Astrocyte of the spinal cord (primary cell): ENCODE measurements around the gene ATP2B2.

Experiments used
- DNase-seq: peaks from one replicate; pipeline ENCODE4 v3.0.0; 2011; ENCODE audit warnings: low read depth, low spot score
- H3K4me3 ChIP-seq: 2 replicates; pipeline ENCODE4 v1.5.1; 2011; ENCODE audit warnings: low read depth, mild to moderate bottlenecking, low read length, moderate library complexity
- CTCF ChIP-seq: IDR thresholded peaks from 2 replicates; pipeline ENCODE4 v1.5.1; 2012; ENCODE audit warnings: low read depth, mild to moderate bottlenecking, low read length, inconsistent platforms
- in situ Hi-C: cut with HindIII; loops from 2 replicates; pipeline ENCODE4 v1.10.0; 2017; ENCODE audit warnings: low sequenced_read_pairs

The ATP2B2 gene

DNA sequence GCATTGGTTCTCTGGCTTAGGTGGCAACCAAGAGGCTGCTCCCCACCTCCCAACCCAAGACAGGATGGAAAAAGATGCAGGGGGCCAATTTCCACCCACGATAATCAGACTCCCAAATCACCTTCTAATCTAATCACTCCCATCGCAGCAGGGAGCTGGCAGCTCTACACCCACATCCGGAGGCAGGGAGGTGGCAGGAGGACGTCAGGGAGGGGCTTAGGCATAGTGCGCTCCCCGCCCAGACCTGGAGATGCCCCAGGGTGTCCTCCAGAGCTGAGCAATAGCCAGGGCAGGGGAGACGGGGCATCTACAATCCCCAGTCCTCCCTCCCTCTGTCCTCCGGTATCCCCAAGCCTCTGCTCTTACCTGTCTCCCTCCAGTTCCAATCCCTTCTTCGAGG lies 114.0 kb downstream of the ATP2B2 start:
- no peak for TF ChIP-seq CTCF
- no peak overlapping the region for H3K4me3 ChIP-seq
- DNase-seq = no peak
- in situ Hi-C loops = no loop called here

GRCh38 chr3:10390641-10391373 lies 114.6 kb downstream of the ATP2B2 start:
- no peak for DNase-seq
- in situ Hi-C loops = no loop called here
- no peak overlapping the region for H3K4me3 ChIP-seq
- no peak for TF ChIP-seq CTCF

DNA sequence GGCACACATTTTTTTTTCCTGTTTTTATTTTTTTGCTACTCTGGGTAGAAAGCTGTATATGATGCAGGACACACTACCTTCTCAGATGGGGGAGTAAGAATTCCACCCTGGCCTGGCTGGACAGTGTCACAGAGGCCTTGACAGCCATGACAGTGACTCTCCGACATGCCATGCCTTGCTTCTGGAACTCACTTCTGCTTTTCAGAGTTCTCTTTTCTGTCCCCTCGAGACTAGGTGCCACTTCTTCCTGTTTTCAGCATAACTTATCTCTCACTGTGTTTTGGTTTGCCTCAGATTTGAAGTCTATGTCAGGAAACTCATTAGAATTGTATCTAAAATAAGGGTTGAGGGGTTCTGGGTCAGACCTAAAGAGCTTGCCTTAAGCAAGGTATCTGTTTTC lies 115.4 kb downstream of the ATP2B2 start:
- no peak for DNase-seq
- no peak for TF ChIP-seq CTCF
- no peak overlapping the region for H3K4me3 ChIP-seq
- in situ Hi-C loops = no loop called here

GRCh38 chr3:10389339-10389738 lies 116.0 kb downstream of the ATP2B2 start:
- in situ Hi-C loops = no loop called here
- no peak for TF ChIP-seq CTCF
- no peak overlapping the region for H3K4me3 ChIP-seq
- DNase-seq = no peak

- TF ChIP-seq CTCF = no peak
- no peak overlapping the region for H3K4me3 ChIP-seq
- DNase-seq = peak; percentile 61
- in situ Hi-C loops = no loop called here
Measured at GRCh38 chr3:10387881-10388609, 117.3 kb downstream of the ATP2B2 start.

DNA sequence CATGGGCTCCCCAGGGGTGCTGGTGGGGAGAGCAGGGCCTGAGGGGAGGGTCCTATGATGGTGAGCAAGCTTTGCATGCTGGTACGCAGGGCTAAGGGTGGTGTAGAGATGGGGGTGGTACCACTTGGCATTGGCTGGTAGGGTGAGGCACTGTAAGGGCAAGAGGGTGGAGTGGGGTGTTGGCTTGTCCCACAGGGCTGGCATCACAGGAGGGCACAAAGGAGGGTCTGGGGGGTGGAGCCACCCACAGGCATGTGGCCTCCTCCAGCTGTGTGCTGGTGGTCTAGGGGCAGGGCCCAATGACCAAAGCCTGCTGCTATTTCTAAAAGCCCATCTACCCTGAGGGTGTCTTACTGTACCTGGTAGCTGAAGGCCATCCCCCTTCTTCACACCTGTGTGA lies 119.3 kb downstream of the ATP2B2 start:
- no peak overlapping the region for H3K4me3 ChIP-seq
- in situ Hi-C loops = no loop called here
- no peak for DNase-seq
- no peak for TF ChIP-seq CTCF
